ENCODE results near the gene IFITM10. TPM values are rescaled to one million over a fixed set of nuclear protein-coding genes. Genes with fewer than 3 reads are reported as not detected.

The IFITM10 gene
- total and polyA plus RNA-seq, 2 donors (not counting 1 experiment from before 2014, with no cell fraction given) = 0.09 to 1.7 TPM

- DNase-seq (no peak), ATAC-seq (ENCODE audit: low read depth) (no peak)
- no peak overlapping the region for H3K27ac ChIP-seq (ENCODE audit: low read length in 2 of 2)
- peaks cover 18% of the 10 kb centered on the region for H3K9me3 Mint-ChIP-seq (ENCODE audit: insufficient read depth)
- peaks cover 0 to 6% (median 0%) of the 10 kb centered on the region in 4 experiments for H3K27me3 ChIP-seq (replicated peaks in 1 of 4; ENCODE audit: control extremely low read depth in 1 of 4, control insufficient read depth in 3 of 4, insufficient read depth in 4 of 4, low read length in 3 of 4)
- TF ChIP-seq CTCF (IDR thresholded peaks at IDR 0.05) = no peak
- TF ChIP-seq EZH2 (IDR thresholded peaks at IDR 0.05; ENCODE audit: borderline replicate concordance, insufficient read depth, low read depth, low read length, poor library complexity, severe bottlenecking) = no peak
- H4K20me1 ChIP-seq (ENCODE audit: control insufficient read depth, insufficient read depth, low read length, poor library complexity, severe bottlenecking) = no peaks in the 10 kb centered on the region
- no peak overlapping the region for H3K4me3 ChIP-seq (ENCODE audit: control extremely low read depth in 1 of 5, extremely low read depth in 1 of 5, insufficient read depth in 1 of 5, low read depth in 2 of 5, low read length in 4 of 5)
- intact Hi-C loops (cut with micrococcal nuclease) = no loop called here
- H3K9ac ChIP-seq (ENCODE audit: low read length) = no peak overlapping the region
- H3K4me3 Mint-ChIP-seq = no peak overlapping the region
- POLR2A ChIA-PET = no interaction called here
- peaks cover 31% of the 10 kb centered on the region for H3K27me3 Mint-ChIP-seq
- peaks cover 18% of the 10 kb centered on the region for H3K4me1 Mint-ChIP-seq
- H3K36me3 ChIP-seq (replicated peaks in 1 of 2; ENCODE audit: control extremely low read depth in 1 of 2, control insufficient read depth in 1 of 2, extremely low read depth in 1 of 2, insufficient read depth in 2 of 2, low read length in 1 of 2) = no peaks in the 10 kb centered on the region
- H3K79me2 ChIP-seq (ENCODE audit: control insufficient read depth, insufficient read depth, low read length) = no peaks in the 10 kb centered on the region
- H3K9me3 ChIP-seq (ENCODE audit: control extremely low read depth in 1 of 3, control insufficient read depth in 2 of 3, insufficient read depth in 1 of 3, low read length in 2 of 3) = peaks cover 0 to 25% (median 16%) of the 10 kb centered on the region in 3 donors
- H3K27ac Mint-ChIP-seq = no peak overlapping the region
- peaks cover 6 to 16% of the 10 kb centered on the region in 2 donors for H3K4me1 ChIP-seq (ENCODE audit: control insufficient read depth in 2 of 2, insufficient read depth in 2 of 2, low read length in 2 of 2)
- 57% methylated on average over 10 of the region's 10 CpGs for whole genome bisulfite sequencing (ENCODE audit: insufficient coverage)
- no peak overlapping the region for H2AFZ ChIP-seq (ENCODE audit: insufficient read depth, low read depth, low read length, poor library complexity, severe bottlenecking)
- CTCF ChIA-PET = no interaction called here
- no peak overlapping the region for H3K4me2 ChIP-seq (replicated peaks; ENCODE audit: low read depth, low read length, poor library complexity, severe bottlenecking)
These were observed 15.7 kb downstream of the IFITM10 start for GRCh38 chr11:1734641-1735081.

GRCh38 chr11:1733716-1734640, 16.4 kb downstream of the IFITM10 start:
- peaks cover 18% of the 10 kb centered on the region for H3K9me3 Mint-ChIP-seq (ENCODE audit: insufficient read depth)
- H4K20me1 ChIP-seq (ENCODE audit: control insufficient read depth, insufficient read depth, low read length, poor library complexity, severe bottlenecking) = no peaks in the 10 kb centered on the region
- TF ChIP-seq CTCF (IDR thresholded peaks at IDR 0.05) (no peak), EZH2 (IDR thresholded peaks at IDR 0.05; ENCODE audit: borderline replicate concordance, insufficient read depth, low read depth, low read length, poor library complexity, severe bottlenecking) (no peak)
- H3K4me3 ChIP-seq (ENCODE audit: control extremely low read depth in 1 of 5, extremely low read depth in 1 of 5, insufficient read depth in 1 of 5, low read depth in 2 of 5, low read length in 4 of 5) = no peak overlapping the region
- H3K4me1 Mint-ChIP-seq = peaks cover 24% of the 10 kb centered on the region
- no peaks in the 10 kb centered on the region for H3K36me3 ChIP-seq (replicated peaks in 1 of 2; ENCODE audit: control extremely low read depth in 1 of 2, control insufficient read depth in 1 of 2, extremely low read depth in 1 of 2, insufficient read depth in 2 of 2, low read length in 1 of 2)
- CTCF ChIA-PET = no interaction called here
- no peaks in the 10 kb centered on the region for H3K79me2 ChIP-seq (ENCODE audit: control insufficient read depth, insufficient read depth, low read length)
- ATAC-seq (ENCODE audit: low read depth) (no peak), DNase-seq (no peak)
- WGBS (ENCODE audit: insufficient coverage) = 67% methylated on average over 27 of the region's 28 CpGs
- H3K27ac ChIP-seq (ENCODE audit: low read length in 2 of 2) = no peak overlapping the region
- POLR2A ChIA-PET = no interaction called here
- no peak overlapping the region for H3K4me2 ChIP-seq (replicated peaks; ENCODE audit: low read depth, low read length, poor library complexity, severe bottlenecking)
- no peak overlapping the region for H2AFZ ChIP-seq (ENCODE audit: insufficient read depth, low read depth, low read length, poor library complexity, severe bottlenecking)
- no peak overlapping the region for H3K27ac Mint-ChIP-seq
- H3K4me1 ChIP-seq (ENCODE audit: control insufficient read depth in 2 of 2, insufficient read depth in 2 of 2, low read length in 2 of 2) = peaks cover 12 to 22% of the 10 kb centered on the region in 2 donors
- H3K9me3 ChIP-seq (ENCODE audit: control extremely low read depth in 1 of 3, control insufficient read depth in 2 of 3, insufficient read depth in 1 of 3, low read length in 2 of 3) = peaks cover 0 to 25% (median 16%) of the 10 kb centered on the region in 3 donors
- H3K27me3 ChIP-seq (replicated peaks in 1 of 4; ENCODE audit: control extremely low read depth in 1 of 4, control insufficient read depth in 3 of 4, insufficient read depth in 4 of 4, low read length in 3 of 4) = peaks cover 0 to 6% (median 0%) of the 10 kb centered on the region in 4 experiments
- H3K9ac ChIP-seq (ENCODE audit: low read length) = no peak overlapping the region
- H3K4me3 Mint-ChIP-seq = no peak overlapping the region
- peaks cover 32% of the 10 kb centered on the region for H3K27me3 Mint-ChIP-seq
- intact Hi-C loops (cut with micrococcal nuclease) = no loop called here

Data from B cell (primary cell).